Rectal smooth muscle tissue (tissue), 1 donor: ENCODE measurements around the gene ITGA7.

Experiments used
- H3K27ac ChIP-seq: one replicate; pipeline ENCODE4 v1.7.0; 2013; ENCODE audit warnings: low read depth, low read length, inconsistent platforms
- H3K27me3 ChIP-seq: one replicate; pipeline ENCODE4 v1.7.0; 2013; ENCODE audit warnings: low read length; ENCODE audit not compliant: control insufficient read depth, insufficient read depth
- H3K36me3 ChIP-seq: one replicate; pipeline ENCODE4 v1.7.0; 2013; ENCODE audit warnings: low read length; ENCODE audit not compliant: control insufficient read depth, insufficient read depth
- H3K4me1 ChIP-seq: one replicate; pipeline ENCODE4 v1.7.0; 2013; ENCODE audit warnings: low read length; ENCODE audit not compliant: control insufficient read depth, insufficient read depth
- H3K4me3 ChIP-seq: one replicate; pipeline ENCODE4 v1.7.0; 2013; ENCODE audit warnings: low read length
- H3K9ac ChIP-seq: one replicate; pipeline ENCODE4 v1.7.0; 2013; ENCODE audit warnings: low read length

ITGA7 gene

GRCh38 chr12:55673638-55674037, 34.1 kb downstream of the ITGA7 start:
- H3K36me3 ChIP-seq, result no peaks in the 10 kb centered on the region
- no peak overlapping the region for H3K27ac ChIP-seq
- H3K4me3 ChIP-seq, result no peak overlapping the region
- H3K4me1 ChIP-seq, result no peaks in the 10 kb centered on the region
- no peaks in the 10 kb centered on the region for H3K27me3 ChIP-seq
- no peak overlapping the region for H3K9ac ChIP-seq

- Histone ChIP-seq H3K4me3 (no peak overlapping the region), H3K4me1 (no peaks in the 10 kb centered on the region), H3K27me3 (no peaks in the 10 kb centered on the region), H3K36me3 (no peaks in the 10 kb centered on the region), H3K27ac (no peak overlapping the region), H3K9ac (no peak overlapping the region)
Measured at GRCh38 chr12:55671746-55672145, 36.0 kb downstream of the ITGA7 start.

- H3K4me3 ChIP-seq, result no peak overlapping the region
- H3K9ac ChIP-seq, result no peak overlapping the region
- no peaks in the 10 kb centered on the region for H3K36me3 ChIP-seq
- no peaks in the 10 kb centered on the region for H3K27me3 ChIP-seq
- H3K27ac ChIP-seq, result no peak overlapping the region
- H3K4me1 ChIP-seq, result no peaks in the 10 kb centered on the region
Measured at GRCh38 chr12:55670276-55670675, 37.4 kb downstream of the ITGA7 start.

GRCh38 chr12:55666508-55666907, 41.2 kb downstream of the ITGA7 start:
- H3K27ac ChIP-seq, result no peak overlapping the region
- H3K4me1 ChIP-seq, result no peaks in the 10 kb centered on the region
- H3K36me3 ChIP-seq, result no peaks in the 10 kb centered on the region

GRCh38 chr12:55664826-55665225, 42.9 kb downstream of the ITGA7 start:
- no peak overlapping the region for H3K27ac ChIP-seq
- H3K4me1 ChIP-seq, result no peaks in the 10 kb centered on the region
- no peaks in the 10 kb centered on the region for H3K27me3 ChIP-seq
- no peak overlapping the region for H3K4me3 ChIP-seq
- H3K9ac ChIP-seq, result no peak overlapping the region
- H3K36me3 ChIP-seq, result no peaks in the 10 kb centered on the region

More at GRCh38 chr12:55666508-55666907, 41.2 kb downstream of the ITGA7 start:
- no peak overlapping the region for H3K9ac ChIP-seq
- H3K27me3 ChIP-seq, result no peaks in the 10 kb centered on the region
- no peak overlapping the region for H3K4me3 ChIP-seq

- Histone ChIP-seq H3K9ac (no peak overlapping the region), H3K4me3 (no peak overlapping the region), H3K27me3 (no peaks in the 10 kb centered on the region), H3K4me1 (peaks cover 7% of the 10 kb centered on the region), H3K27ac (no peak overlapping the region), H3K36me3 (no peaks in the 10 kb centered on the region)
Measured at GRCh38 chr12:55663391-55663790, 44.3 kb downstream of the ITGA7 start.

- Histone ChIP-seq H3K9ac (no peak overlapping the region), H3K27ac (peak overlapping the region; percentile 86), H3K4me3 (no peak overlapping the region), H3K36me3 (no peaks in the 10 kb centered on the region), H3K4me1 (peaks cover 7% of the 10 kb centered on the region), H3K27me3 (no peaks in the 10 kb centered on the region)
Measured at GRCh38 chr12:55659486-55660385, 48.0 kb downstream of the ITGA7 start.

- Histone ChIP-seq H3K36me3 (no peaks in the 10 kb centered on the region), H3K4me1 (peaks cover 7% of the 10 kb centered on the region), H3K27ac (peak overlapping the region; percentile 86)
Measured at GRCh38 chr12:55658635-55659391, 48.9 kb downstream of the ITGA7 start.

GRCh38 chr12:55658212-55658611, 49.5 kb downstream of the ITGA7 start:
- no peaks in the 10 kb centered on the region for H3K27me3 ChIP-seq
- peak overlapping the region; percentile 86 for H3K27ac ChIP-seq

More at GRCh38 chr12:55658635-55659391, 48.9 kb downstream of the ITGA7 start:
- H3K9ac ChIP-seq, result no peak overlapping the region
- H3K4me3 ChIP-seq, result no peak overlapping the region
- H3K27me3 ChIP-seq, result no peaks in the 10 kb centered on the region

GRCh38 chr12:55657212-55657611, 50.5 kb downstream of the ITGA7 start:
- Histone ChIP-seq H3K27ac (peak overlapping the region; percentile 19), H3K4me3 (no peak overlapping the region), H3K27me3 (no peaks in the 10 kb centered on the region), H3K9ac (no peak overlapping the region), H3K4me1 (peaks cover 7% of the 10 kb centered on the region), H3K36me3 (no peaks in the 10 kb centered on the region)

More at GRCh38 chr12:55658212-55658611, 49.5 kb downstream of the ITGA7 start:
- no peak overlapping the region for H3K9ac ChIP-seq
- H3K4me3 ChIP-seq, result no peak overlapping the region
- H3K36me3 ChIP-seq, result no peaks in the 10 kb centered on the region
- H3K4me1 ChIP-seq, result peaks cover 7% of the 10 kb centered on the region

- no peak overlapping the region for H3K27ac ChIP-seq
- no peak overlapping the region for H3K9ac ChIP-seq
- no peaks in the 10 kb centered on the region for H3K27me3 ChIP-seq
- H3K4me1 ChIP-seq, result peaks cover 7% of the 10 kb centered on the region
- H3K4me3 ChIP-seq, result no peak overlapping the region
- H3K36me3 ChIP-seq, result no peaks in the 10 kb centered on the region
Measured at GRCh38 chr12:55654511-55655214, 53.0 kb downstream of the ITGA7 start.

GRCh38 chr12:55653031-55653430, 54.7 kb downstream of the ITGA7 start:
- Histone ChIP-seq H3K4me1 (no peaks in the 10 kb centered on the region), H3K9ac (no peak overlapping the region), H3K27me3 (no peaks in the 10 kb centered on the region)

More at GRCh38 chr12:55653031-55653430, 54.7 kb downstream of the ITGA7 start:
- no peak overlapping the region for H3K27ac ChIP-seq
- no peaks in the 10 kb centered on the region for H3K36me3 ChIP-seq
- no peak overlapping the region for H3K4me3 ChIP-seq
